ENCODE data around the gene OR4N2. TPM values are rescaled to one million over a fixed set of nuclear protein-coding genes. Genes with fewer than 3 reads are reported as not detected.
"Not testable (repeated sequence)": the region's sequence is repeated elsewhere in the genome, so short reads cannot be mapped to it uniquely, and the experiment has no call there.

The OR4N2 gene
- total and polyA plus RNA-seq, 12 donors = not detected

GRCh38 chr14:19823178-19823577, 19.6 kb downstream of the OR4N2 start:
- no peak overlapping the region for H3K27ac ChIP-seq
- no peak overlapping the region for H3K4me3 ChIP-seq
- no peaks in the 10 kb centered on the region for H3K4me1 ChIP-seq (replicated peaks in 1 of 2)
- intact Hi-C loops (cut with DNase I) = no loop called here
- no peak for TF ChIP-seq CTCF (IDR thresholded peaks at IDR 0.05)
- no peak for TF ChIP-seq POLR2A (IDR thresholded peaks at IDR 0.05)
- DNase-seq = no peak
- no peaks in the 10 kb centered on the region for H3K36me3 ChIP-seq (replicated peaks in 1 of 2)
- H3K9me3 ChIP-seq (replicated peaks in 1 of 3) = no peaks in the 10 kb centered on the region
- H3K27me3 ChIP-seq = no peaks in the 10 kb centered on the region
- 33 to 60% (median 48%) methylated on average over 1 of the region's 1 CpG for WGBS, 4 donors

DNA sequence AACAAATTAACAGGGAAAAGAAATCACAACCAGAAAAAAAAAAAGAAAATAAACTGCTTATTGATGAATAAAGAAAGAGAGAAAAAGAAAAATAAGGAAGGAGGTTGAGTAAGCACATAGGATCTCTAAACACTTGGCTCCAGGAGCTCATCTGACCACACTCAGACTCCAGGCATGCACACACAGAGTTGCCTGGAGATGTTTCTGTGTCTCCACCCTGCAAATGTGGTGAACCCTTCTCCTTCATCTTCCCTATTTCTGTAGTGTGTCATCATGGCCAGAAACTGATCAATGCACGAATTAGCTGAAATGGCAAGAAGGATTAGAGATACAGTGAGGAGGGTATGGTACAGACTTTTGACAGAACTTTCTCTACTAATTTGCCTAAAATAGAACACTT, 20.2 kb downstream of the OR4N2 start:
- H3K36me3 ChIP-seq (replicated peaks in 1 of 2) = no peaks in the 10 kb centered on the region
- no peak for TF ChIP-seq POLR2A (IDR thresholded peaks at IDR 0.05)
- intact Hi-C loops (cut with DNase I) = no loop called here
- no peak overlapping the region for H3K4me3 ChIP-seq
- H3K4me1 ChIP-seq (replicated peaks in 1 of 2) = no peaks in the 10 kb centered on the region
- no peak overlapping the region for H3K27ac ChIP-seq
- no peaks in the 10 kb centered on the region for H3K9me3 ChIP-seq (replicated peaks in 1 of 3)
- 12 to 27% (median 23%) methylated on average over 1 of the region's 1 CpG for WGBS, 4 donors
- DNase-seq = no peak
- no peaks in the 10 kb centered on the region for H3K27me3 ChIP-seq

DNA sequence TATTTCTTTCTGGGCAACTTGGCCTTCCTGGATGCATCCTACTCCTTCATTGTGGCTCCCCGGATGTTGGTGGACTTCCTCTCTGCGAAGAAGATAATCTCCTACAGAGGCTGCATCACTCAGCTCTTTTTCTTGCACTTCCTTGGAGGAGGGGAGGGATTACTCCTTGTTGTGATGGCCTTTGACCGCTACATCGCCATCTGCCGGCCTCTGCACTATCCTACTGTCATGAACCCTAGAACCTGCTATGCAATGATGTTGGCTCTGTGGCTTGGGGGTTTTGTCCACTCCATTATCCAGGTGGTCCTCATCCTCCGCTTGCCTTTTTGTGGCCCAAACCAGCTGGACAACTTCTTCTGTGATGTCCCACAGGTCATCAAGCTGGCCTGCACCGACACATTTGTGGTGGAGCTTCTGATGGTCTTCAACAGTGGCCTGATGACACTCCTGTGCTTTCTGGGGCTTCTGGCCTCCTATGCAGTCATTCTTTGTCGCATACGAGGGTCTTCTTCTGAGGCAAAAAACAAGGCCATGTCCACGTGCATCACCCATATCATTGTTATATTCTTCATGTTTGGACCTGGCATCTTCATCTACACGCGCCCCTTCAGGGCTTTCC, 24.2 kb downstream of the OR4N2 start:
- DNase-seq; H3K36me3 ChIP-seq (replicated peaks in 1 of 2); H3K9me3 ChIP-seq (replicated peaks in 1 of 3); intact Hi-C loops (cut with DNase I); H3K27ac ChIP-seq; H3K27me3 ChIP-seq; H3K4me1 ChIP-seq (replicated peaks in 1 of 2); H3K4me3 ChIP-seq: not testable (repeated sequence)
- WGBS, 4 donors = 50 to 61% (median 55%) methylated on average over 11 to 12 of the region's 12 CpGs

GRCh38 chr14:19828314-19828713, 24.7 kb downstream of the OR4N2 start:
- 61 to 78% (median 68%) methylated on average over 2 of the region's 2 CpGs for WGBS, 4 donors
- TF ChIP-seq CTCF (IDR thresholded peaks at IDR 0.05) (no peak), POLR2A (IDR thresholded peaks at IDR 0.05) (no peak)
- H3K9me3 ChIP-seq (replicated peaks in 1 of 3) = no peaks in the 10 kb centered on the region
- intact Hi-C loops (cut with DNase I) = no loop called here
- H3K4me3 ChIP-seq = no peak overlapping the region
- no peak for DNase-seq
- H3K27ac ChIP-seq = no peak overlapping the region
- H3K27me3 ChIP-seq = no peaks in the 10 kb centered on the region
- no peaks in the 10 kb centered on the region for H3K36me3 ChIP-seq (replicated peaks in 1 of 2)
- H3K4me1 ChIP-seq (replicated peaks in 1 of 2) = no peaks in the 10 kb centered on the region

DNA sequence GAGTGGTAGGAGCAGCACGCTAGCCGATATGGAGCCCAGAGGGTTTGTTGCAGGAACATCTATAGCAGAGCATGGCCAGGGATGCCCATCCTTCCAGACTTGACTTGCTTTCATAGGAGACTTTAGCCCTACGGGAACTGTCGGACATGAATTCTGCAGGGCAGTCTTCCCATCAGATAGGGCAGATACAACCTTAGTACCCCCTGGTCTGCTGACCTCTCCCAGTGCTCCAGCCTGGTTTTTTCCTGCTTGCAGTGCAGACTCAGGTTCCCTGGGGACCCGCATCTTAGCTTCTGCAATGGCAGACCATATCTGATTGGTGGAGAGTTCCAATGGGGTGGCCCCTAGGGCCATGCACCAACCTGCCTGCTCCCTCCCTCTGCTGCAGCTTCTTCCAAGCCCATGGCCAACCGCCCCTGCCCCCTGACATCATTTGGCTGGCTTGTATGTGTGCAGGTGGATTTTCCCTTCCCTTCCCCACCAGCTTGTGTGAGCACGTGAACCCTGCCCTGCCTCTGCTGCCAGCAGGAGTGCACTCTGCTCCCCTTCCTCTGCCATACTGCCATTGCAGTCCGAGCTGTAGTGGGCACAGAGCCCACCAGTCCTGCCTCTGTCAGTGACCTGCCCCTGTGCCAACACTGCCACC, 30.8 kb downstream of the OR4N2 start:
- DNase-seq; H3K27me3 ChIP-seq; H3K4me1 ChIP-seq (replicated peaks in 1 of 2); H3K4me3 ChIP-seq; H3K9me3 ChIP-seq (replicated peaks in 1 of 3); H3K36me3 ChIP-seq (replicated peaks in 1 of 2); H3K27ac ChIP-seq; intact Hi-C loops (cut with DNase I): not testable (repeated sequence)
- WGBS, 4 donors = 66 to 71% (median 68%) methylated on average over 6 to 8 of the region's 8 CpGs

DNA sequence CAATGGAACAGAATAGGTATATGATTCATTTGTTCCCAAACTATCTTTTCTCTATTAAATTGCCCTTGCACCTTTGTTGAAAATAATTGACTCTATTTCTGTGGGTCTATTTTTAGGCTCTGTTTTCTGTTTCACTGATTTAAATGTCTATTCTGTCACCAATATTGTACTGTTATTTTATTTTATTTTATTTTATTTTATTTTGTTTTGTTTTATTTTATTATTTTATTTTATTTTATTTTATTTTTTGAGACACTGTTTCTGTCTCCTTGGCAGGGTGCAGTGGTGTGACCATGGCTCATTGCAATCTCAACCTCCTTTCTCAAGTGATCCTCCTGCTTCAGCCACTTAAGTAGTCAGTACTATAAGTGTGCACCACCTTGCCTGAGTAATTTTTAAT, 34.9 kb downstream of the OR4N2 start:
- H3K27me3 ChIP-seq = no peaks in the 10 kb centered on the region
- TF ChIP-seq POLR2A (IDR thresholded peaks at IDR 0.05) (no peak), CTCF (IDR thresholded peaks at IDR 0.05) (no peak)
- no peaks in the 10 kb centered on the region for H3K36me3 ChIP-seq (replicated peaks in 1 of 2)
- H3K4me1 ChIP-seq (replicated peaks in 1 of 2) = no peaks in the 10 kb centered on the region
- intact Hi-C loops (cut with DNase I) = no loop called here
- H3K27ac ChIP-seq = no peak overlapping the region
- DNase-seq = no peak
- no peak overlapping the region for H3K4me3 ChIP-seq
- no peaks in the 10 kb centered on the region for H3K9me3 ChIP-seq (replicated peaks in 1 of 3)

Measured in adrenal gland (tissue), 12 donors.